SU-DHL-6 (cell line): ENCODE data around the gene EXOC6B.

ENCODE experiments used
- CTCF ChIP-seq: fragments of 200-600 bp; sonication (generic); IDR thresholded peaks from one replicate; pipeline ENCODE4 v1.5.1; 2017; ENCODE audit warnings: antibody characterized with exemption, mild to moderate bottlenecking, low read length, moderate library complexity; ENCODE audit not compliant: insufficient read depth, poor library complexity, severe bottlenecking
- EZH2phosphoT487 ChIP-seq: fragments of 200-600 bp; sonication (generic), shearing (Covaris generic); conservative IDR thresholded peaks from 2 replicates; pipeline ENCODE4 v1.6.1; 2018; ENCODE audit warnings: mild to moderate bottlenecking, antibody characterized with exemption, low read length, moderate library complexity, mixed read lengths

- TF ChIP-seq CTCF (no peak), EZH2phosphoT487 (no peak)
These were observed 45.2 kb upstream of the EXOC6B start for GRCh38 chr2:72871060-72871459.
